ENCODE measurements around the gene KCNH1. TPM values are rescaled to one million over a fixed set of nuclear protein-coding genes. Genes with fewer than 3 reads are reported as not detected.

The KCNH1 gene
- total and polyA plus RNA-seq, 2 donors from 2014 or later, result 0.54 TPM; not detected in 1

GRCh38 chr1:210777914-210778313, 356.0 kb downstream of the KCNH1 start:
- H3K36me3 ChIP-seq (ENCODE audit: control insufficient read depth in 2 of 3, insufficient read depth in 3 of 3, low read length in 3 of 3), result no peaks in the 10 kb centered on the region
- no peaks in the 10 kb centered on the region for H3K9me3 ChIP-seq (ENCODE audit: control insufficient read depth in 2 of 3, insufficient read depth in 1 of 3, low read length in 3 of 3)
- H3K4me3 ChIP-seq (ENCODE audit: low read length in 3 of 3), result no peak overlapping the region
- H3K9ac ChIP-seq (ENCODE audit: low read length in 3 of 3), result no peak overlapping the region
- no peak for FAIRE-seq
- TF ChIP-seq CTCF (IDR thresholded peaks at IDR 0.05; ENCODE audit: borderline replicate concordance, extremely low read depth, insufficient read depth), result no peak
- H3K4me1 ChIP-seq (ENCODE audit: control insufficient read depth in 2 of 3, insufficient read depth in 2 of 3, low read depth in 1 of 3, low read length in 3 of 3), result no peaks in the 10 kb centered on the region
- intact Hi-C loops (cut with DNase I), result no loop called here
- H3K27me3 ChIP-seq (ENCODE audit: control insufficient read depth, insufficient read depth, low read length), result no peaks in the 10 kb centered on the region
- no peak for DNase-seq
- no peak overlapping the region for H3K27ac ChIP-seq (ENCODE audit: low read depth in 2 of 2, low read length in 2 of 2)

GRCh38 chr1:210776712-210777111, 357.2 kb downstream of the KCNH1 start:
- DNase-seq (no peak), FAIRE-seq (no peak)
- Histone ChIP-seq H3K4me1 (ENCODE audit: control insufficient read depth in 2 of 3, insufficient read depth in 2 of 3, low read depth in 1 of 3, low read length in 3 of 3) (no peaks in the 10 kb centered on the region), H3K4me3 (ENCODE audit: low read length in 3 of 3) (no peak overlapping the region), H3K36me3 (ENCODE audit: control insufficient read depth in 2 of 3, insufficient read depth in 3 of 3, low read length in 3 of 3) (no peaks in the 10 kb centered on the region), H3K9ac (ENCODE audit: low read length in 3 of 3) (no peak overlapping the region), H3K9me3 (ENCODE audit: control insufficient read depth in 2 of 3, insufficient read depth in 1 of 3, low read length in 3 of 3) (no peaks in the 10 kb centered on the region), H3K27me3 (ENCODE audit: control insufficient read depth, insufficient read depth, low read length) (no peaks in the 10 kb centered on the region), H3K27ac (ENCODE audit: low read depth in 2 of 2, low read length in 2 of 2) (no peak overlapping the region)
- intact Hi-C loops (cut with DNase I), result no loop called here
- TF ChIP-seq CTCF (IDR thresholded peaks at IDR 0.05; ENCODE audit: borderline replicate concordance, extremely low read depth, insufficient read depth), result no peak

DNA sequence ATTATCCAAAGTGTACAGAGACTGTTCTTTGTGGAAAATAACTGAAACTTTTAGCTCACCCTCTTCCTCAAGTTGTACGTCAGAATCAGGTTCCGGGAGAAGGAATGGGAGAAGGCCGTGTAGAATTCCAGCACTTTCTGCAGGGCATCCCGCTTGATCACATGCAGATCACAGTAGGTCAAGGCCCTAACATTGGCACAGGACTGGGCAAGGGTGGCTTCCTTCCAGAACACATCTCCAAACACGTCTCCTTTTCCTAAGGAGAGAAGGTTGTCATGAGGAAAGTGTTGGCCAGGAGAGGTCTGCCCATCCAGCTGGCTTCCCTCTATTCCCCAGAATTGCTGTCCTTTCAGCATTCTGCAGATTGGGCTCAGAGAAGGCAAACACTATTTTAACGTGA, 358.7 kb downstream of the KCNH1 start:
- Histone ChIP-seq H3K9me3 (ENCODE audit: control insufficient read depth in 2 of 3, insufficient read depth in 1 of 3, low read length in 3 of 3) (no peaks in the 10 kb centered on the region), H3K36me3 (ENCODE audit: control insufficient read depth in 2 of 3, insufficient read depth in 3 of 3, low read length in 3 of 3) (no peaks in the 10 kb centered on the region), H3K27ac (ENCODE audit: low read depth in 2 of 2, low read length in 2 of 2) (no peak overlapping the region), H3K27me3 (ENCODE audit: control insufficient read depth, insufficient read depth, low read length) (no peaks in the 10 kb centered on the region), H3K4me1 (ENCODE audit: control insufficient read depth in 2 of 3, insufficient read depth in 2 of 3, low read depth in 1 of 3, low read length in 3 of 3) (no peaks in the 10 kb centered on the region), H3K9ac (ENCODE audit: low read length in 3 of 3) (no peak overlapping the region), H3K4me3 (ENCODE audit: low read length in 3 of 3) (no peak overlapping the region)
- no peak for DNase-seq
- intact Hi-C loops (cut with DNase I), result no loop called here
- no peak for FAIRE-seq
- TF ChIP-seq CTCF (IDR thresholded peaks at IDR 0.05; ENCODE audit: borderline replicate concordance, extremely low read depth, insufficient read depth), result no peak

- no peak for FAIRE-seq
- Histone ChIP-seq H3K4me1 (ENCODE audit: control insufficient read depth in 2 of 3, insufficient read depth in 2 of 3, low read depth in 1 of 3, low read length in 3 of 3) (no peaks in the 10 kb centered on the region), H3K27me3 (ENCODE audit: control insufficient read depth, insufficient read depth, low read length) (no peaks in the 10 kb centered on the region), H3K9me3 (ENCODE audit: control insufficient read depth in 2 of 3, insufficient read depth in 1 of 3, low read length in 3 of 3) (no peaks in the 10 kb centered on the region), H3K27ac (ENCODE audit: low read depth in 2 of 2, low read length in 2 of 2) (no peak overlapping the region), H3K4me3 (ENCODE audit: low read length in 3 of 3) (no peak overlapping the region), H3K36me3 (ENCODE audit: control insufficient read depth in 2 of 3, insufficient read depth in 3 of 3, low read length in 3 of 3) (no peaks in the 10 kb centered on the region), H3K9ac (ENCODE audit: low read length in 3 of 3) (no peak overlapping the region)
- no peak for TF ChIP-seq CTCF (IDR thresholded peaks at IDR 0.05; ENCODE audit: borderline replicate concordance, extremely low read depth, insufficient read depth)
- DNase-seq, result no peak
- intact Hi-C loops (cut with DNase I), result no loop called here
Observed at GRCh38 chr1:210773450-210773849, 360.5 kb downstream of the KCNH1 start.

Measured in kidney (tissue), 14 donors.